GM12892 (cell line): ENCODE measurements around the gene BCKDK.

Source experiments
- POLR2A ChIP-seq: IDR thresholded peaks from 2 replicates; pipeline ENCODE4 v1.6.1; 2011; ENCODE audit warnings: low read depth, low read length, control low read depth
- POLR2AphosphoS5 ChIP-seq: IDR thresholded peaks from 2 replicates; pipeline ENCODE4 v1.6.1; 2011; ENCODE audit warnings: low read depth, low read length, control low read depth
- TAF1 ChIP-seq: IDR thresholded peaks from 2 replicates; pipeline ENCODE4 v1.6.1; 2011; ENCODE audit warnings: low read depth, mild to moderate bottlenecking, control low read depth, low read length, borderline replicate concordance

GRCh38 chr16:31141489-31142108 is 33.4 kb downstream of the BCKDK start:
- TF ChIP-seq POLR2A: no peak
- no peak for TF ChIP-seq POLR2AphosphoS5
- no peak for TF ChIP-seq TAF1
